NCI-H748 (cell line): ENCODE measurements around the gene CLSTN3.

Experiments
- DNase-seq: peaks from one replicate; lab custom pipeline; 2025; ENCODE audit not compliant: unreplicated experiment; lab: John Stamatoyannopoulos, UW

CLSTN3 gene

GRCh38 chr12:7125632-7126227 lies 4.4 kb upstream of the CLSTN3 start:
- no peak for DNase-seq

GRCh38 chr12:7127916-7128626 lies 2.1 kb upstream of the CLSTN3 start:
- DNase-seq, result no peak

GRCh38 chr12:7128681-7129286 lies 1.4 kb upstream of the CLSTN3 start, which contains the start of gene RBP5:
RBP5 (minus strand) TSS chr12:7128889; CDS start chr12:7128775, 114 bp downstream.
- no peak for DNase-seq

GRCh38 chr12:7129287-7129871 lies 792 bp upstream of the CLSTN3 start:
- no peak for DNase-seq

GRCh38 chr12:7130701-7131501 lies 730 bp downstream of the CLSTN3 start:
- peak; percentile 76 for DNase-seq

GRCh38 chr12:7131502-7131866 lies 1.3 kb downstream of the CLSTN3 start:
- no peak for DNase-seq

- no peak for DNase-seq
Observed at GRCh38 chr12:7134396-7135166, 4.4 kb downstream of the CLSTN3 start.

- no peak for DNase-seq
Observed at GRCh38 chr12:7136071-7136470, 5.9 kb downstream of the CLSTN3 start.

- no peak for DNase-seq
Observed at GRCh38 chr12:7136676-7137075, 6.5 kb downstream of the CLSTN3 start.

- no peak for DNase-seq
Observed at GRCh38 chr12:7137908-7138307, 7.7 kb downstream of the CLSTN3 start.

- no peak for DNase-seq
Observed at GRCh38 chr12:7139200-7139599, 9.0 kb downstream of the CLSTN3 start.

GRCh38 chr12:7141351-7142005 lies 11.3 kb downstream of the CLSTN3 start:
- no peak for DNase-seq

- DNase-seq, result peak; percentile 48
Observed at GRCh38 chr12:7142056-7142644, 12.0 kb downstream of the CLSTN3 start.

- no peak for DNase-seq
Observed at GRCh38 chr12:7142809-7143465, 12.8 kb downstream of the CLSTN3 start.

GRCh38 chr12:7143564-7143963 lies 13.4 kb downstream of the CLSTN3 start:
- DNase-seq, result no peak

GRCh38 chr12:7144414-7145120 lies 14.4 kb downstream of the CLSTN3 start:
- peak; percentile 33 for DNase-seq

- DNase-seq, result no peak
Observed at GRCh38 chr12:7145671-7146070, 15.5 kb downstream of the CLSTN3 start.

GRCh38 chr12:7146228-7146627 lies 16.1 kb downstream of the CLSTN3 start:
- no peak for DNase-seq
